Measurements from ENCODE around the gene TMC8.
"Not testable (repeated sequence)": the region's sequence is repeated elsewhere in the genome, so short reads cannot be mapped to it uniquely, and the experiment has no call there.

TMC8 gene

GRCh38 chr17:78110363-78111015 lies 20.1 kb upstream of the TMC8 start:
- DNase-seq (ENCODE audit: low read depth) = no peak

- DNase-seq (ENCODE audit: low read depth) = no peak
Measured at GRCh38 chr17:78111016-78111726, 19.4 kb upstream of the TMC8 start.

GRCh38 chr17:78111727-78112517 lies 18.6 kb upstream of the TMC8 start:
- DNase-seq (ENCODE audit: low read depth) = no peak

- peak; percentile 63 for DNase-seq (ENCODE audit: low read depth)
Measured at GRCh38 chr17:78112518-78113471, 17.8 kb upstream of the TMC8 start.

- no peak for DNase-seq (ENCODE audit: low read depth)
Measured at GRCh38 chr17:78113804-78114785, 16.5 kb upstream of the TMC8 start.

- no peak for DNase-seq (ENCODE audit: low read depth)
Measured at GRCh38 chr17:78114831-78115723, 15.5 kb upstream of the TMC8 start.

GRCh38 chr17:78115803-78116202 lies 14.8 kb upstream of the TMC8 start:
- not testable (repeated sequence) for DNase-seq (ENCODE audit: low read depth)

GRCh38 chr17:78116411-78116810 lies 14.2 kb upstream of the TMC8 start:
- DNase-seq (ENCODE audit: low read depth) = no peak

- no peak for DNase-seq (ENCODE audit: low read depth)
Measured at GRCh38 chr17:78117027-78117981, 13.3 kb upstream of the TMC8 start.

GRCh38 chr17:78118801-78119241 lies 11.8 kb upstream of the TMC8 start:
- DNase-seq (ENCODE audit: low read depth) = no peak

- no peak for DNase-seq (ENCODE audit: low read depth)
Measured at GRCh38 chr17:78120537-78120936, 10.0 kb upstream of the TMC8 start.

- no peak for DNase-seq (ENCODE audit: low read depth)
Measured at GRCh38 chr17:78120971-78121800, 9.4 kb upstream of the TMC8 start.

- DNase-seq (ENCODE audit: low read depth) = no peak
Measured at GRCh38 chr17:78121801-78122215, 8.8 kb upstream of the TMC8 start.

GRCh38 chr17:78122216-78122930 lies 8.2 kb upstream of the TMC8 start:
- DNase-seq (ENCODE audit: low read depth) = no peak

GRCh38 chr17:78122931-78123249 lies 7.7 kb upstream of the TMC8 start:
- no peak for DNase-seq (ENCODE audit: low read depth)

- no peak for DNase-seq (ENCODE audit: low read depth)
Measured at GRCh38 chr17:78123258-78123929, 7.2 kb upstream of the TMC8 start.

Measured in stimulated activated CD8-positive, alpha-beta memory T cell treated with anti-CD3 and anti-CD28 coated beads, Interleukin-12 subunit alpha, Interleukin-12 subunit beta, amount 100 ng/mL, for 1 hour (primary cell).